Ascending aorta (tissue), 2 donors: ENCODE data around the gene PLA2G4E. TPM values are rescaled to one million over a fixed set of nuclear protein-coding genes. Genes with fewer than 3 reads are reported as not detected.

ENCODE experiments used
- DNase-seq, 2 donors: peaks; one replicate each; pipeline ENCODE4 v3.0.0-alpha.2; 2019; ENCODE audit warnings: low spot score in 2 of 2
- H3K27ac ChIP-seq, 2 donors: fragments of 200-600 bp; sonication (generic); one replicate each; pipeline ENCODE4 v1.5.1; 2016 to 2017; ENCODE audit warnings: mild to moderate bottlenecking in 1 of 2
- H3K27me3 ChIP-seq: fragments of 200-600 bp; sonication (generic); one replicate; pipeline ENCODE4 v1.5.1; 2017
- H3K36me3 ChIP-seq, 2 donors: fragments of 200-600 bp; sonication (generic); one replicate each; pipeline ENCODE4 v1.5.1; 2016
- H3K4me1 ChIP-seq, 2 donors: fragments of 200-600 bp; sonication (generic); one replicate each; pipeline ENCODE4 v1.5.1; 2016 to 2017; ENCODE audit warnings: mild to moderate bottlenecking in 1 of 2
- H3K4me3 ChIP-seq, 2 donors: fragments of 200-600 bp; sonication (generic); one replicate each; pipeline ENCODE4 v1.5.1; 2016 to 2017; ENCODE audit warnings: mild to moderate bottlenecking in 1 of 2
- H3K9me3 ChIP-seq, 2 donors: fragments of 200-600 bp; sonication (generic); one replicate each; pipeline ENCODE4 v1.5.1; 2016
- CTCF ChIP-seq, 3 experiments: fragments of 200-600 bp in 2 of 3; fragments of 450-650 bp in 1 of 3; sonication (generic) in 2 of 3; IDR thresholded peaks; one replicate each; pipeline ENCODE4 v1.5.1; 2016 to 2019; ENCODE audit warnings: antibody characterized with exemption in 3 of 3, mild to moderate bottlenecking in 1 of 3, moderate library complexity in 1 of 3
- intact Hi-C: fragments of 100-400 bp; cut with DNase I; formaldehyde crosslinking; loops from one replicate; pipeline ENCODE4 v1.15.1; 2023
- total RNA-seq: library from RNA; depleted of rRNA; stranded (reverse); fragments of >200 nt; gene quantifications from one replicate; pipeline ENCODE4 v1.1.0, GENCODE V29; 2016

The PLA2G4E gene
- total RNA-seq, 1 donor from 2014 or later, result not detected

GRCh38 chr15:41980654-41981323 lies 40.1 kb downstream of the PLA2G4E start:
- H3K27me3 ChIP-seq, result no peaks in the 10 kb centered on the region
- no peak overlapping the region for H3K4me3 ChIP-seq
- intact Hi-C loops, result no loop called here
- H3K4me1 ChIP-seq, result peaks cover 0 to 4% of the 10 kb centered on the region in 2 donors
- no peaks in the 10 kb centered on the region for H3K9me3 ChIP-seq
- TF ChIP-seq CTCF (IDR thresholded peaks at IDR 0.05), result no peak
- no peaks in the 10 kb centered on the region for H3K36me3 ChIP-seq
- no peak overlapping the region for H3K27ac ChIP-seq
- peak in 1 of 2 donors; percentile 34 for DNase-seq

GRCh38 chr15:41979493-41980266 lies 41.2 kb downstream of the PLA2G4E start:
- Histone ChIP-seq H3K4me3 (no peak overlapping the region), H3K27me3 (no peaks in the 10 kb centered on the region), H3K36me3 (no peaks in the 10 kb centered on the region), H3K9me3 (no peaks in the 10 kb centered on the region), H3K4me1 (peaks cover 0 to under 1% of the 10 kb centered on the region in 2 donors), H3K27ac (no peak overlapping the region)
- peak in 1 of 2 donors; percentile 8 for DNase-seq
- TF ChIP-seq CTCF (IDR thresholded peaks at IDR 0.05), result no peak
- intact Hi-C loops, result no loop called here

GRCh38 chr15:41978534-41978933 lies 42.3 kb downstream of the PLA2G4E start:
- H3K9me3 ChIP-seq, result no peaks in the 10 kb centered on the region
- no peak for TF ChIP-seq CTCF (IDR thresholded peaks at IDR 0.05)
- H3K27ac ChIP-seq, result no peak overlapping the region
- intact Hi-C loops, result no loop called here
- no peaks in the 10 kb centered on the region for H3K27me3 ChIP-seq
- peak in 1 of 2 donors; percentile 45 for DNase-seq
- H3K4me1 ChIP-seq, result no peaks in the 10 kb centered on the region
- no peaks in the 10 kb centered on the region for H3K36me3 ChIP-seq
- H3K4me3 ChIP-seq, result no peak overlapping the region

- DNase-seq, result peak in 1 of 2 donors; percentile 8
- no peak overlapping the region for H3K27ac ChIP-seq
- no peaks in the 10 kb centered on the region for H3K27me3 ChIP-seq
- intact Hi-C loops, result no loop called here
- no peaks in the 10 kb centered on the region for H3K4me1 ChIP-seq
- H3K9me3 ChIP-seq, result no peaks in the 10 kb centered on the region
- TF ChIP-seq CTCF (IDR thresholded peaks at IDR 0.05), result no peak
- no peak overlapping the region for H3K4me3 ChIP-seq
- no peaks in the 10 kb centered on the region for H3K36me3 ChIP-seq
Observed at GRCh38 chr15:41977757-41978383, 43.0 kb downstream of the PLA2G4E start.

- Histone ChIP-seq H3K4me1 (peaks cover 0 to 5% of the 10 kb centered on the region in 2 donors), H3K9me3 (no peaks in the 10 kb centered on the region), H3K36me3 (no peaks in the 10 kb centered on the region), H3K27ac (no peak overlapping the region), H3K27me3 (no peaks in the 10 kb centered on the region), H3K4me3 (no peak overlapping the region)
- intact Hi-C loops, result no loop called here
- DNase-seq, result no peak
- no peak for TF ChIP-seq CTCF (IDR thresholded peaks at IDR 0.05)
Observed at GRCh38 chr15:41975669-41976068, 45.2 kb downstream of the PLA2G4E start.
